ENCODE results near the gene NAA40. TPM values are rescaled to one million over a fixed set of nuclear protein-coding genes. Genes with fewer than 3 reads are reported as not detected.

NAA40 gene
- total and polyA plus RNA-seq, 2 of the 13 experiments (the other 11 are each of a cell fraction or from before 2014, with no cell fraction given), result 11.1 to 17.9 TPM

- TF ChIP-seq CBX2 (IDR thresholded peaks at IDR 0.05; ENCODE audit: low read depth, low read length) (no peak), CBX2 (CRISPR knock-in tag; IDR thresholded peaks at IDR 0.05; ENCODE audit: low read depth) (no peak), CENPT (CRISPR knock-in tag; IDR thresholded peaks at IDR 0.05; ENCODE audit: low read depth) (no peak), SP4 (CRISPR knock-in tag; IDR thresholded peaks at IDR 0.05) (peak; percentile 4; the same call in 1 of the 2 replicates), MAFG (CRISPR knock-in tag; IDR thresholded peaks at IDR 0.05) (no peak), ZNF7 (CRISPR knock-in tag; IDR thresholded peaks at IDR 0.05) (no peak), ADNP (CRISPR knock-in tag; IDR thresholded peaks at IDR 0.05) (no peak), NCOA2 (CRISPR knock-in tag; IDR thresholded peaks at IDR 0.05) (peak; percentile 36; the same call in 1 of the 2 replicates), ARNT (IDR thresholded peaks at IDR 0.05) (no peak), IRX3 (CRISPR knock-in tag; IDR thresholded peaks at IDR 0.05; ENCODE audit: borderline replicate concordance, low read depth) (no peak), ZNF549 (CRISPR knock-in tag; IDR thresholded peaks at IDR 0.05) (no peak), MED8 (CRISPR knock-in tag; IDR thresholded peaks at IDR 0.05; ENCODE audit: insufficient replicate concordance) (peak; percentile 58), TBX2 (CRISPR knock-in tag; IDR thresholded peaks at IDR 0.05; ENCODE audit: borderline replicate concordance) (peak; percentile 49), ZBTB42 (CRISPR knock-in tag; IDR thresholded peaks at IDR 0.05) (peak; percentile 1; the same call in 1 of the 2 replicates), ZNF354B (CRISPR knock-in tag; IDR thresholded peaks at IDR 0.05) (no peak), GATAD1 (CRISPR knock-in tag; IDR thresholded peaks at IDR 0.05) (no peak; the same call in 1 of the 2 replicates), SMARCC2 (IDR thresholded peaks at IDR 0.05) (no peak), STAG1 (CRISPR knock-in tag; IDR thresholded peaks at IDR 0.05) (no peak), FIP1L1 (IDR thresholded peaks at IDR 0.05; ENCODE audit: borderline replicate concordance, insufficient read depth, low read depth, low read length) (no peak), KMT2A (CRISPR knock-in tag; IDR thresholded peaks at IDR 0.05) (no peak; the same call in 1 of the 2 replicates), ZNF772 (CRISPR knock-in tag; IDR thresholded peaks at IDR 0.05) (no peak; the same call in none of the 2 replicates), HOXA7 (CRISPR knock-in tag; IDR thresholded peaks at IDR 0.05) (no peak), DR1 (CRISPR knock-in tag; IDR thresholded peaks at IDR 0.05) (peak; percentile 15; the same call in 1 of the 2 replicates), CEBPB (IDR thresholded peaks at IDR 0.05; ENCODE audit: borderline replicate concordance, low read depth, low read length) (no peak), CEBPG (CRISPR knock-in tag; IDR thresholded peaks at IDR 0.05) (no peak)
- TF ChIP-seq, protein P1, sequence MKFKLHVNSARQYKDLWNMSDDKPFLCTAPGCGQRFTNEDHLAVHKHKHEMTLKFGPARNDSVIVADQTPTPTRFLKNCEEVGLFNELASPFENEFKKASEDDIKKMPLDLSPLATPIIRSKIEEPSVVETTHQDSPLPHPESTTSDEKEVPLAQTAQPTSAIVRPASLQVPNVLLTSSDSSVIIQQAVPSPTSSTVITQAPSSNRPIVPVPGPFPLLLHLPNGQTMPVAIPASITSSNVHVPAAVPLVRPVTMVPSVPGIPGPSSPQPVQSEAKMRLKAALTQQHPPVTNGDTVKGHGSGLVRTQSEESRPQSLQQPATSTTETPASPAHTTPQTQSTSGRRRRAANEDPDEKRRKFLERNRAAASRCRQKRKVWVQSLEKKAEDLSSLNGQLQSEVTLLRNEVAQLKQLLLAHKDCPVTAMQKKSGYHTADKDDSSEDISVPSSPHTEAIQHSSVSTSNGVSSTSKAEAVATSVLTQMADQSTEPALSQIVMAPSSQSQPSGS (CRISPR knock-in tag; IDR thresholded peaks at IDR 0.05), result no peak
- TF ChIP-seq, protein P2, sequence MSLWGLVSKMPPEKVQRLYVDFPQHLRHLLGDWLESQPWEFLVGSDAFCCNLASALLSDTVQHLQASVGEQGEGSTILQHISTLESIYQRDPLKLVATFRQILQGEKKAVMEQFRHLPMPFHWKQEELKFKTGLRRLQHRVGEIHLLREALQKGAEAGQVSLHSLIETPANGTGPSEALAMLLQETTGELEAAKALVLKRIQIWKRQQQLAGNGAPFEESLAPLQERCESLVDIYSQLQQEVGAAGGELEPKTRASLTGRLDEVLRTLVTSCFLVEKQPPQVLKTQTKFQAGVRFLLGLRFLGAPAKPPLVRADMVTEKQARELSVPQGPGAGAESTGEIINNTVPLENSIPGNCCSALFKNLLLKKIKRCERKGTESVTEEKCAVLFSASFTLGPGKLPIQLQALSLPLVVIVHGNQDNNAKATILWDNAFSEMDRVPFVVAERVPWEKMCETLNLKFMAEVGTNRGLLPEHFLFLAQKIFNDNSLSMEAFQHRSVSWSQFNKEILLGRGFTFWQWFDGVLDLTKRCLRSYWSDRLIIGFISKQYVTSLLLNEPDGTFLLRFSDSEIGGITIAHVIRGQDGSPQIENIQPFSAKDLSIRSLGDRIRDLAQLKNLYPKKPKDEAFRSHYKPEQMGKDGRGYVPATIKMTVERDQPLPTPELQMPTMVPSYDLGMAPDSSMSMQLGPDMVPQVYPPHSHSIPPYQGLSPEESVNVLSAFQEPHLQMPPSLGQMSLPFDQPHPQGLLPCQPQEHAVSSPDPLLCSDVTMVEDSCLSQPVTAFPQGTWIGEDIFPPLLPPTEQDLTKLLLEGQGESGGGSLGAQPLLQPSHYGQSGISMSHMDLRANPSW (CRISPR knock-in tag; IDR thresholded peaks at IDR 0.05; ENCODE audit: borderline replicate concordance), result no peak
- TF ChIP-seq, protein P3, sequence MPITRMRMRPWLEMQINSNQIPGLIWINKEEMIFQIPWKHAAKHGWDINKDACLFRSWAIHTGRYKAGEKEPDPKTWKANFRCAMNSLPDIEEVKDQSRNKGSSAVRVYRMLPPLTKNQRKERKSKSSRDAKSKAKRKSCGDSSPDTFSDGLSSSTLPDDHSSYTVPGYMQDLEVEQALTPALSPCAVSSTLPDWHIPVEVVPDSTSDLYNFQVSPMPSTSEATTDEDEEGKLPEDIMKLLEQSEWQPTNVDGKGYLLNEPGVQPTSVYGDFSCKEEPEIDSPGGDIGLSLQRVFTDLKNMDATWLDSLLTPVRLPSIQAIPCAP (CRISPR knock-in tag; IDR thresholded peaks at IDR 0.05; ENCODE audit: low read depth), result no peak
Measured at GRCh38 chr11:63919267-63920125, 19.3 kb upstream of the NAA40 start (continued).
